Osteoblast (primary cell): ENCODE measurements around the gene CYB5R4. TPM values are rescaled to one million over a fixed set of nuclear protein-coding genes. Genes with fewer than 3 reads are reported as not detected.

Experiments used
- DNase-seq: peaks from one replicate; pipeline ENCODE4 v3.0.0; 2011; ENCODE audit warnings: low spot score, mixed read lengths; ENCODE audit not compliant: insufficient read length; ENCODE audit errors: missing footprints
- H2AFZ ChIP-seq: 2 replicates; pipeline ENCODE4 v1.6.0; 2011; ENCODE audit warnings: mild to moderate bottlenecking, low read length
- H3K27ac ChIP-seq: 2 replicates; pipeline ENCODE4 v1.5.1; 2011; ENCODE audit warnings: mild to moderate bottlenecking, low read depth, low read length, moderate library complexity
- H3K27me3 ChIP-seq: 2 replicates; pipeline ENCODE4 v1.6.0; 2012; ENCODE audit warnings: mild to moderate bottlenecking, control low read depth, inconsistent platforms, low read length, moderate library complexity; ENCODE audit not compliant: insufficient read depth
- H3K36me3 ChIP-seq: 2 replicates; pipeline ENCODE4 v1.5.1; 2011; ENCODE audit warnings: mild to moderate bottlenecking, low read length, control low read depth, moderate library complexity; ENCODE audit not compliant: insufficient read depth
- H3K4me1 ChIP-seq: 2 replicates; pipeline ENCODE4 v1.5.1; 2011; ENCODE audit warnings: mild to moderate bottlenecking, low read length, control low read depth, moderate library complexity; ENCODE audit not compliant: insufficient read depth
- H3K4me2 ChIP-seq: 2 replicates; pipeline ENCODE4 v1.6.0; 2011; ENCODE audit warnings: mild to moderate bottlenecking, low read length; ENCODE audit not compliant: insufficient read depth
- H3K4me3 ChIP-seq: fragments of 200-600 bp; sonication (generic); 3 replicates; pipeline ENCODE4 v1.5.1; 2012; ENCODE audit warnings: mild to moderate bottlenecking, low read length, inconsistent platforms; ENCODE audit not compliant: insufficient read depth
- H3K79me2 ChIP-seq: 2 replicates; pipeline ENCODE4 v1.6.0; 2012; ENCODE audit warnings: mild to moderate bottlenecking, low read length, control low read depth, inconsistent platforms; ENCODE audit not compliant: insufficient read depth
- H3K9me3 ChIP-seq: 2 replicates; pipeline ENCODE4 v1.5.1; 2011; ENCODE audit warnings: low read depth, low read length, control low read depth
- H4K20me1 ChIP-seq: 2 replicates; pipeline ENCODE4 v1.6.0; 2012; ENCODE audit warnings: mild to moderate bottlenecking, low read length, control low read depth; ENCODE audit not compliant: insufficient read depth
- total RNA-seq: library from RNA; depleted of rRNA; stranded (reverse); fragments of >200 nt; gene quantifications from 2 replicates; pipeline ENCODE4 v1.2.3, GENCODE V29; 2012
- TF ChIP-seq, protein P1 (sequence below): IDR thresholded peaks from 2 replicates; pipeline ENCODE4 v1.5.1; 2011; ENCODE audit warnings: mild to moderate bottlenecking, low read depth, low read length, moderate library complexity; ENCODE audit errors: extremely low read depth

The CYB5R4 gene
- total RNA-seq, 1 donor, result 6.9 TPM

- Histone ChIP-seq H3K4me1 (no peaks in the 10 kb centered on the region), H3K27me3 (no peaks in the 10 kb centered on the region)
- TF ChIP-seq, protein P1, sequence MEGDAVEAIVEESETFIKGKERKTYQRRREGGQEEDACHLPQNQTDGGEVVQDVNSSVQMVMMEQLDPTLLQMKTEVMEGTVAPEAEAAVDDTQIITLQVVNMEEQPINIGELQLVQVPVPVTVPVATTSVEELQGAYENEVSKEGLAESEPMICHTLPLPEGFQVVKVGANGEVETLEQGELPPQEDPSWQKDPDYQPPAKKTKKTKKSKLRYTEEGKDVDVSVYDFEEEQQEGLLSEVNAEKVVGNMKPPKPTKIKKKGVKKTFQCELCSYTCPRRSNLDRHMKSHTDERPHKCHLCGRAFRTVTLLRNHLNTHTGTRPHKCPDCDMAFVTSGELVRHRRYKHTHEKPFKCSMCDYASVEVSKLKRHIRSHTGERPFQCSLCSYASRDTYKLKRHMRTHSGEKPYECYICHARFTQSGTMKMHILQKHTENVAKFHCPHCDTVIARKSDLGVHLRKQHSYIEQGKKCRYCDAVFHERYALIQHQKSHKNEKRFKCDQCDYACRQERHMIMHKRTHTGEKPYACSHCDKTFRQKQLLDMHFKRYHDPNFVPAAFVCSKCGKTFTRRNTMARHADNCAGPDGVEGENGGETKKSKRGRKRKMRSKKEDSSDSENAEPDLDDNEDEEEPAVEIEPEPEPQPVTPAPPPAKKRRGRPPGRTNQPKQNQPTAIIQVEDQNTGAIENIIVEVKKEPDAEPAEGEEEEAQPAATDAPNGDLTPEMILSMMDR, result no peak
Measured at GRCh38 chr6:84013931-84014330, 154.4 kb downstream of the CYB5R4 start.

DNA sequence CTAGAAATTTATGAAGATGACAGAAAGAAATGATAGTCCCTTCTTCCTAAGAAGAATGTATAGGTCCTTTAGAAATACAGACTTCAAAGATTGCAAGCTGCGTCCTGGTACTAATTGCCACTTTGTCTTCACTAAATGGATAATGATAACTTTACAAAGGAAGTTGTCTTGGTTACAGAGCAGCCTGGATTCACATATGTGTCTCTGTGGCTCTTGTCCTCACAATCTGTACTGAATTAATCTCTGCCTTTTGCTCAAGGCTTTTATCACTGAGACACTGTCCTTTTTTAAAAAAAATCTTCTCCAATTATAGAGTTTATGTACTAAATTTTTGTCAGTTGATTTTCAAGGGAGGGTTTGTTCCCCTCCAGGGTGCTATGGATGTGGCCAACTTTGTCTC, 156.5 kb downstream of the CYB5R4 start:
- TF ChIP-seq, protein P1, result no peak
- Histone ChIP-seq H3K4me3 (no peak overlapping the region), H3K4me1 (no peaks in the 10 kb centered on the region), H3K27me3 (no peaks in the 10 kb centered on the region), H2AFZ (no peak overlapping the region), H4K20me1 (no peaks in the 10 kb centered on the region), H3K79me2 (no peaks in the 10 kb centered on the region), H3K27ac (no peak overlapping the region), H3K4me2 (no peak overlapping the region), H3K9me3 (no peaks in the 10 kb centered on the region), H3K36me3 (no peaks in the 10 kb centered on the region)
- no peak for DNase-seq

More at GRCh38 chr6:84013931-84014330, 154.4 kb downstream of the CYB5R4 start:
- no peaks in the 10 kb centered on the region for H3K36me3 ChIP-seq
- no peaks in the 10 kb centered on the region for H3K9me3 ChIP-seq
- H3K4me2 ChIP-seq, result no peak overlapping the region
- no peak overlapping the region for H3K4me3 ChIP-seq
- no peaks in the 10 kb centered on the region for H3K79me2 ChIP-seq
- H3K27ac ChIP-seq, result no peak overlapping the region
- DNase-seq, result no peak
- H2AFZ ChIP-seq, result no peak overlapping the region
- no peaks in the 10 kb centered on the region for H4K20me1 ChIP-seq

Other genes starting within 250 kb of the CYB5R4 start
- gene SNAP91, start 150.6 kb upstream of the CYB5R4 start, total RNA-seq, result 0.59 and 0.72 TPM in 2 replicates
- under 0.01 TPM in 1 of 2 replicates, not detected in the other for gene RIPPLY2, start 6.3 kb upstream of the CYB5R4 start, total RNA-seq
- 4.1 and 5.1 TPM in 2 replicates for gene MRAP2, start 174.1 kb downstream of the CYB5R4 start, total RNA-seq